Panc1 (cell line): ENCODE measurements around the gene UBA1.

ENCODE experiments used
- CTCF ChIP-seq: fragments of 450-650 bp; IDR thresholded peaks from 2 replicates; pipeline ENCODE4 v1.5.1; 2017; ENCODE audit warnings: mild to moderate bottlenecking
- SIN3A ChIP-seq: IDR thresholded peaks from 2 replicates; pipeline ENCODE4 v1.6.1; 2012; ENCODE audit warnings: low read depth, mild to moderate bottlenecking, low read length, moderate library complexity, borderline replicate concordance; ENCODE audit not compliant: insufficient read depth
- TF ChIP-seq, protein P1 (sequence below), 2 experiments: IDR thresholded peaks; 2 replicates each; pipeline ENCODE4 v1.6.1; 2011 to 2012; ENCODE audit warnings: low read depth in 2 of 2, control low read depth in 1 of 2, low read length in 1 of 2, mild to moderate bottlenecking in 1 of 2, moderate library complexity in 1 of 2; ENCODE audit not compliant: insufficient read depth in 1 of 2

- TF ChIP-seq CTCF (no peak), SIN3A (no peak)
- TF ChIP-seq, protein P1, sequence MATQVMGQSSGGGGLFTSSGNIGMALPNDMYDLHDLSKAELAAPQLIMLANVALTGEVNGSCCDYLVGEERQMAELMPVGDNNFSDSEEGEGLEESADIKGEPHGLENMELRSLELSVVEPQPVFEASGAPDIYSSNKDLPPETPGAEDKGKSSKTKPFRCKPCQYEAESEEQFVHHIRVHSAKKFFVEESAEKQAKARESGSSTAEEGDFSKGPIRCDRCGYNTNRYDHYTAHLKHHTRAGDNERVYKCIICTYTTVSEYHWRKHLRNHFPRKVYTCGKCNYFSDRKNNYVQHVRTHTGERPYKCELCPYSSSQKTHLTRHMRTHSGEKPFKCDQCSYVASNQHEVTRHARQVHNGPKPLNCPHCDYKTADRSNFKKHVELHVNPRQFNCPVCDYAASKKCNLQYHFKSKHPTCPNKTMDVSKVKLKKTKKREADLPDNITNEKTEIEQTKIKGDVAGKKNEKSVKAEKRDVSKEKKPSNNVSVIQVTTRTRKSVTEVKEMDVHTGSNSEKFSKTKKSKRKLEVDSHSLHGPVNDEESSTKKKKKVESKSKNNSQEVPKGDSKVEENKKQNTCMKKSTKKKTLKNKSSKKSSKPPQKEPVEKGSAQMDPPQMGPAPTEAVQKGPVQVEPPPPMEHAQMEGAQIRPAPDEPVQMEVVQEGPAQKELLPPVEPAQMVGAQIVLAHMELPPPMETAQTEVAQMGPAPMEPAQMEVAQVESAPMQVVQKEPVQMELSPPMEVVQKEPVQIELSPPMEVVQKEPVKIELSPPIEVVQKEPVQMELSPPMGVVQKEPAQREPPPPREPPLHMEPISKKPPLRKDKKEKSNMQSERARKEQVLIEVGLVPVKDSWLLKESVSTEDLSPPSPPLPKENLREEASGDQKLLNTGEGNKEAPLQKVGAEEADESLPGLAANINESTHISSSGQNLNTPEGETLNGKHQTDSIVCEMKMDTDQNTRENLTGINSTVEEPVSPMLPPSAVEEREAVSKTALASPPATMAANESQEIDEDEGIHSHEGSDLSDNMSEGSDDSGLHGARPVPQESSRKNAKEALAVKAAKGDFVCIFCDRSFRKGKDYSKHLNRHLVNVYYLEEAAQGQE (IDR thresholded peaks at IDR 0.05; ENCODE audit: insufficient read depth in 1 of 2, low read depth in 2 of 2, low read length in 1 of 2) = no peak
These were observed 35.5 kb upstream of the UBA1 start for GRCh38 chrX:47158131-47158530.
